ENCODE data around the gene FCGR2B. TPM values are rescaled to one million over a fixed set of nuclear protein-coding genes. Genes with fewer than 3 reads are reported as not detected.
A peak's percentile ranks its signal among the peaks of the same experiment; 100 is the strongest.

Gene FCGR2B
- total and polyA plus RNA-seq, 2 of the 13 experiments (the other 11 are each of a cell fraction or from before 2014, with no cell fraction given): not detected

- peak in 1 of 2 experiments; percentile 72; a peak in 1 of 4 replicates for TF ChIP-seq KLF16 (CRISPR knock-in tag; IDR thresholded peaks at IDR 0.05)
- no peak for TF ChIP-seq ZBTB21 (CRISPR knock-in tag; IDR thresholded peaks at IDR 0.05)
- TF ChIP-seq FOXK2 (IDR thresholded peaks at IDR 0.05): peak; percentile 74
- peak; percentile 91 for TF ChIP-seq HOMEZ (CRISPR knock-in tag; IDR thresholded peaks at IDR 0.05; ENCODE audit: low read depth)
- peak; percentile 68; the same call in 1 of the 2 replicates for TF ChIP-seq MEF2D (CRISPR knock-in tag; IDR thresholded peaks at IDR 0.05)
- TF ChIP-seq ERF (CRISPR knock-in tag; IDR thresholded peaks at IDR 0.05): peak; percentile 65; the same call in 1 of the 2 replicates
- peak; percentile 67; the same call in 1 of the 2 replicates for TF ChIP-seq ZNF614 (CRISPR knock-in tag; IDR thresholded peaks at IDR 0.05; ENCODE audit: borderline replicate concordance)
- TF ChIP-seq NR2F6 (IDR thresholded peaks at IDR 0.05): no peak
- TF ChIP-seq NR2F6 (CRISPR knock-in tag; IDR thresholded peaks at IDR 0.05): peak; percentile 78
- no peak for TF ChIP-seq SIX1 (CRISPR knock-in tag; IDR thresholded peaks at IDR 0.05; ENCODE audit: borderline replicate concordance)
- TF ChIP-seq SKI (IDR thresholded peaks at IDR 0.05; ENCODE audit: partially characterized antibody): peak; percentile 98
- TF ChIP-seq HES4 (CRISPR knock-in tag; IDR thresholded peaks at IDR 0.05; ENCODE audit: borderline replicate concordance): no peak
- TF ChIP-seq ZNF503 (CRISPR knock-in tag; IDR thresholded peaks at IDR 0.05): peak; percentile 68; the same call in 1 of the 2 replicates
- TF ChIP-seq ZNF280D (CRISPR knock-in tag; IDR thresholded peaks at IDR 0.05): peak; percentile 73; the same call in 1 of the 2 replicates
- TF ChIP-seq KAT2B (IDR thresholded peaks at IDR 0.05; ENCODE audit: borderline replicate concordance, low read depth, low read length): no peak
- no peak for TF ChIP-seq PRPF4 (IDR thresholded peaks at IDR 0.05; ENCODE audit: low read depth, low read length, poor library complexity, severe bottlenecking)
- TF ChIP-seq CEBPB (IDR thresholded peaks at IDR 0.05; ENCODE audit: borderline replicate concordance, low read depth, low read length): no peak; the same call in 1 of the 2 replicates
- TF ChIP-seq CSRNP1 (CRISPR knock-in tag; IDR thresholded peaks at IDR 0.05): no peak
- TF ChIP-seq ATF2 (CRISPR knock-in tag; IDR thresholded peaks at IDR 0.05): peak; percentile 65; the same call in 1 of the 2 replicates
Measured at GRCh38 chr1:161702250-161702649, 39.3 kb downstream of the FCGR2B start (continued).
